Measurements from ENCODE around the gene RNF220. TPM values are rescaled to one million over a fixed set of nuclear protein-coding genes. Genes with fewer than 3 reads are reported as not detected.

Gene RNF220
- total and polyA plus RNA-seq, 2 of the 13 experiments (the other 11 are each of a cell fraction or from before 2014, with no cell fraction given), result 48.2 to 72.1 TPM

GRCh38 chr1:44631647-44632539 is 226.8 kb downstream of the RNF220 start (continued):
- TF ChIP-seq KAT8 (CRISPR knock-in tag; IDR thresholded peaks at IDR 0.05), result peak; percentile 95
- TF ChIP-seq ZFP36L1 (CRISPR knock-in tag; IDR thresholded peaks at IDR 0.05), result no peak
- TF ChIP-seq ZNF543 (CRISPR knock-in tag; IDR thresholded peaks at IDR 0.05), result peak; percentile 61; the same call in 1 of the 2 replicates
- TF ChIP-seq FOXA1 (IDR thresholded peaks at IDR 0.05), result no peak
- TF ChIP-seq FOXA1 (CRISPR knock-in tag; IDR thresholded peaks at IDR 0.05), result peak; percentile 38; the same call in 1 of the 2 replicates
- 0 out of 2 replicates have a peak, but pooled peaks have one; percentile 14 for TF ChIP-seq NR2F6 (IDR thresholded peaks at IDR 0.05)
- peak; percentile 70; the same call in 1 of the 2 replicates for TF ChIP-seq NR2F6 (CRISPR knock-in tag; IDR thresholded peaks at IDR 0.05)
- TF ChIP-seq KLF6 (CRISPR knock-in tag; IDR thresholded peaks at IDR 0.05), result no peak
- TF ChIP-seq SKIL (CRISPR knock-in tag; IDR thresholded peaks at IDR 0.05; ENCODE audit: borderline replicate concordance), result no peak
- TF ChIP-seq ZNF207 (IDR thresholded peaks at IDR 0.05; ENCODE audit: borderline replicate concordance), result no peak
- TF ChIP-seq JDP2 (CRISPR knock-in tag; IDR thresholded peaks at IDR 0.05; ENCODE audit: borderline replicate concordance), result no peak
- TF ChIP-seq ZNF143 (CRISPR knock-in tag; IDR thresholded peaks at IDR 0.05), result no peak; the same call in 1 of the 2 replicates
- TF ChIP-seq CC2D1A (CRISPR knock-in tag; IDR thresholded peaks at IDR 0.05), result no peak
- peak; percentile 95 for TF ChIP-seq BHLHE40 (IDR thresholded peaks at IDR 0.05; ENCODE audit: low read length)
- TF ChIP-seq, protein P1, sequence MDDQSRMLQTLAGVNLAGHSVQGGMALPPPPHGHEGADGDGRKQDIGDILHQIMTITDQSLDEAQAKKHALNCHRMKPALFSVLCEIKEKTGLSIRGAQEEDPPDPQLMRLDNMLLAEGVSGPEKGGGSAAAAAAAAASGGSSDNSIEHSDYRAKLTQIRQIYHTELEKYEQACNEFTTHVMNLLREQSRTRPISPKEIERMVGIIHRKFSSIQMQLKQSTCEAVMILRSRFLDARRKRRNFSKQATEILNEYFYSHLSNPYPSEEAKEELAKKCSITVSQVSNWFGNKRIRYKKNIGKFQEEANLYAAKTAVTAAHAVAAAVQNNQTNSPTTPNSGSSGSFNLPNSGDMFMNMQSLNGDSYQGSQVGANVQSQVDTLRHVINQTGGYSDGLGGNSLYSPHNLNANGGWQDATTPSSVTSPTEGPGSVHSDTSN (CRISPR knock-in tag; IDR thresholded peaks at IDR 0.05; ENCODE audit: borderline replicate concordance), result no peak
- no peak for TF ChIP-seq CEBPG (CRISPR knock-in tag; IDR thresholded peaks at IDR 0.05)
- 0 out of 2 replicates have a peak, but pooled peaks have one; percentile 24 for TF ChIP-seq HOXA5 (CRISPR knock-in tag; IDR thresholded peaks at IDR 0.05)
- 0 out of 2 replicates have a peak, but pooled peaks have one; percentile 30 for TF ChIP-seq ZNF792 (CRISPR knock-in tag; IDR thresholded peaks at IDR 0.05)
- TF ChIP-seq CENPBD1 (CRISPR knock-in tag; IDR thresholded peaks at IDR 0.05; ENCODE audit: borderline replicate concordance, low read depth), result no peak
- no peak for TF ChIP-seq ZNF253 (CRISPR knock-in tag; IDR thresholded peaks at IDR 0.05; ENCODE audit: borderline replicate concordance)
- no peak for TF ChIP-seq CTCF (CRISPR knock-in tag; IDR thresholded peaks at IDR 0.05)
- 0 out of 2 replicates have a peak, but pooled peaks have one; percentile 53 for TF ChIP-seq BRD4 (CRISPR knock-in tag; IDR thresholded peaks at IDR 0.05)
- peak in 1 of 2 experiments; percentile 51; a peak in 1 of 4 replicates for TF ChIP-seq NR2F1 (CRISPR knock-in tag; IDR thresholded peaks at IDR 0.05)
- TF ChIP-seq ZNF333 (CRISPR knock-in tag; IDR thresholded peaks at IDR 0.05; ENCODE audit: borderline replicate concordance), result no peak
- no peak for TF ChIP-seq IKZF1 (IDR thresholded peaks at IDR 0.05)
- TF ChIP-seq CENPX (CRISPR knock-in tag; IDR thresholded peaks at IDR 0.05), result no peak
- no peak for TF ChIP-seq IKZF4 (CRISPR knock-in tag; IDR thresholded peaks at IDR 0.05; ENCODE audit: borderline replicate concordance, low read depth, not compliant biosample characterization)
